ENCODE data around the gene PARL. TPM values are rescaled to one million over a fixed set of nuclear protein-coding genes. Genes with fewer than 3 reads are reported as not detected.
A peak's percentile ranks its signal among the peaks of the same experiment; 100 is the strongest.

PARL gene
- total and polyA plus RNA-seq, 2 of the 8 experiments (the other 6 are each of a cell fraction or from before 2014, with no cell fraction given), result 62.7 to 85.0 TPM

- ChIA-PET CTCF (ENCODE audit: partially characterized antibody) (interaction anchor here (0.6 to 4.3 kb wide), 4 partner anchors 10 to 302 kb away, joined by 3 to 28 read pairs (median 12); no protein-coding TSS in a partner anchor), POLR2A (ENCODE audit: partially characterized antibody) (interaction anchor here (0.6 kb wide), 1 partner anchor 274 kb away, joined by 4 read pairs; no protein-coding TSS in a partner anchor)
- H3K9ac ChIP-seq (replicated peaks in 1 of 4; ENCODE audit: extremely low read depth in 1 of 4, low read depth in 3 of 4, low read length in 3 of 4), result no peak overlapping the region
- H4K91ac ChIP-seq (replicated peaks; ENCODE audit: insufficient read length, low read length), result no peak overlapping the region
- no peak overlapping the region for H2AK5ac ChIP-seq (ENCODE audit: low read depth, low read length)
- H3K18ac ChIP-seq (ENCODE audit: extremely low read depth, low read length), result peak overlapping the region; percentile 51; the same call in 1 of the 2 replicates
- H3K27ac ChIP-seq (ENCODE audit: low read depth, low read length), result no peak overlapping the region
- no peak overlapping the region for H3K4ac ChIP-seq (replicated peaks; ENCODE audit: insufficient read length, low read depth, low read length)
- no peak overlapping the region for H2BK20ac ChIP-seq (ENCODE audit: low read length)
- H3K56ac ChIP-seq (replicated peaks; ENCODE audit: insufficient read length, low read depth, low read length), result no peak overlapping the region
- no peak overlapping the region for H3K23ac ChIP-seq (ENCODE audit: insufficient read length)
- H3K9me3 ChIP-seq (ENCODE audit: insufficient read depth in 2 of 2, low read depth in 1 of 2, low read length in 1 of 2), result no peaks in the 10 kb centered on the region
- H3K14ac ChIP-seq (ENCODE audit: insufficient read length), result no peak overlapping the region
- H2BK120ac ChIP-seq (replicated peaks; ENCODE audit: low read depth, low read length), result no peak overlapping the region
- no peaks in the 10 kb centered on the region for H3K79me1 ChIP-seq (ENCODE audit: low read depth, low read length)
- H3K27me3 ChIP-seq (replicated peaks in 1 of 4; ENCODE audit: control insufficient read depth in 3 of 4, extremely low read depth in 1 of 4, insufficient read depth in 3 of 4, low read length in 3 of 4), result no peaks in the 10 kb centered on the region
- H3K36me3 ChIP-seq (ENCODE audit: control insufficient read depth in 2 of 4, insufficient read depth in 4 of 4, low read length in 3 of 4), result no peaks in the 10 kb centered on the region
- H2AFZ ChIP-seq (ENCODE audit: low read length), result no peak overlapping the region; the same call in 1 of the 2 replicates
- no peak overlapping the region for H2BK15ac ChIP-seq (ENCODE audit: low read length)
- WGBS, 2 experiments (ENCODE audit: extremely low coverage in 1 of 2, insufficient coverage in 1 of 2, insufficient read length in 1 of 2, insufficient replicate concordance in 2 of 2, low coverage in 1 of 2, low lambda C conversion rate in 2 of 2, missing lambda C conversion rate in 1 of 2), result 84% methylated on average over 14 of the region's 14 CpGs; no CpG with 5 or more reads in 1 of the 2 experiments
- peaks cover 0 to 3% (median under 1%) of the 10 kb centered on the region in 4 experiments; a peak in 3 of 7 replicates for H3K4me1 ChIP-seq (replicated peaks in 1 of 4; ENCODE audit: control insufficient read depth in 3 of 4, insufficient read depth in 4 of 4, low read length in 3 of 4)
- no peaks in the 10 kb centered on the region for H3K79me2 ChIP-seq (ENCODE audit: control insufficient read depth in 1 of 2, insufficient read depth in 2 of 2, low read length in 2 of 2)
- H4K20me1 ChIP-seq (replicated peaks in 1 of 2; ENCODE audit: control insufficient read depth in 1 of 2, insufficient read depth in 2 of 2, low read length in 2 of 2), result peaks cover 0 to under 1% of the 10 kb centered on the region in 2 experiments
- DNase-seq (ENCODE audit: low read depth in 1 of 2, low spot score in 2 of 2), result no peak
- no peak overlapping the region for H2BK12ac ChIP-seq (ENCODE audit: low read depth, low read length)
- H3K23me2 ChIP-seq (ENCODE audit: low read depth, low read length), result no peaks in the 10 kb centered on the region
- no peak overlapping the region for H4K5ac ChIP-seq (ENCODE audit: insufficient read length, low read depth, low read length)
- TF ChIP-seq SRF (IDR thresholded peaks at IDR 0.05; ENCODE audit: low read depth, low read length), result no peak
- TF ChIP-seq JUN (IDR thresholded peaks at IDR 0.05; ENCODE audit: low read depth, low read length), result no peak
- no peak for TF ChIP-seq EP300 (IDR thresholded peaks at IDR 0.05; ENCODE audit: borderline replicate concordance in 1 of 2, low read depth in 2 of 2, low read length in 2 of 2)
- no peak overlapping the region; the same call in 1 of the 2 replicates for H2BK5ac ChIP-seq (ENCODE audit: low read depth, low read length)
- peak overlapping the region; percentile 71; the same call in 1 of the 2 replicates for H4K8ac ChIP-seq (ENCODE audit: extremely low read depth, insufficient read depth, low read length)
- no peak overlapping the region for H3K4me3 ChIP-seq (ENCODE audit: extremely low read depth in 1 of 4, insufficient read depth in 2 of 4, low read depth in 3 of 4, low read length in 4 of 4)
- H3K4me2 ChIP-seq (ENCODE audit: insufficient read depth in 1 of 2, low read depth in 2 of 2, low read length in 2 of 2), result no peak overlapping the region
- no peak for FAIRE-seq
Measured at GRCh38 chr3:183909030-183909600, 24.4 kb upstream of the PARL start.

Data from H1 (cell line).